ENCODE data around the gene RECQL5.

RECQL5 gene

DNA sequence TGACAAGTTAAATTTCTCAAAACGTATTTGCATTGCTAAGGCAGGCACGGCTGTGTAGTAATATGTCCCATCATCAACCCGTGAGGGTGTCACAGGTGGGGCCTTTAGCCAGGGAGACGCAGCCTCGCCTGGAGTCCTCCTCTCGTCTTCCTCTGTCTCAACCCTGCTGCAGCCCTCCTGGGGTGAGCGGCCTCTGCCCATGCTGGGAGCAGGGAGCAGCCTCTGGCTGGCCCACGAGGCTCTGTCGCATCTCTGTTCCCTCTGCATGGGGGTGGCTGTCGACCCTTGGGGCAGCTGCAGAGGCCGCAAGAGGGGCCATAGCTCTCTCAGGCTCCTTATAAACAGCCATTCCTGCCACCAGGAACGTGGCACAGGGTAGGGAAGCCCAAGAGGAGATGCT, 34.5 kb downstream of the RECQL5 start:
- DNase-seq = no peak

DNA sequence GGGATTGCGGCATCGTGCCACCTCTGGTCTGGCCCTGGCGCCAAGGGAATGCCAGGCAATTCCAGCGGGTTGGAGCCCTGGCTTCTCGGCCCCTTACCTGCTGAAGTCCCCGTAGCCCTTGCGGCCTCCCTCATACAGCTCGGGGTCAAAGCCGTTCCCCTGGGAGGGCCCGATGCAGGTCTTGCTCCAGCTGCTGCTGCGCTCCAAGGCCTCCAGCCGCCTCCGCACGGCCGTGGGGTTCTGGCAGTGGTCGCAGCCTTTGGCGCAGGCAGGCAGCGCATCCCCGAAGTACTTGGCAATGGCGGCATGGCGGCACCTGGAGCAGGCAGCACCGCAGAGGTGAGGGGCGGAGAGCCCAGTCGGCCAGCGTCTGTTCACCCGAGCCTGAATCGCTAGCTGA, 35.6 kb downstream of the RECQL5 start:
- DNase-seq = no peak

DNA sequence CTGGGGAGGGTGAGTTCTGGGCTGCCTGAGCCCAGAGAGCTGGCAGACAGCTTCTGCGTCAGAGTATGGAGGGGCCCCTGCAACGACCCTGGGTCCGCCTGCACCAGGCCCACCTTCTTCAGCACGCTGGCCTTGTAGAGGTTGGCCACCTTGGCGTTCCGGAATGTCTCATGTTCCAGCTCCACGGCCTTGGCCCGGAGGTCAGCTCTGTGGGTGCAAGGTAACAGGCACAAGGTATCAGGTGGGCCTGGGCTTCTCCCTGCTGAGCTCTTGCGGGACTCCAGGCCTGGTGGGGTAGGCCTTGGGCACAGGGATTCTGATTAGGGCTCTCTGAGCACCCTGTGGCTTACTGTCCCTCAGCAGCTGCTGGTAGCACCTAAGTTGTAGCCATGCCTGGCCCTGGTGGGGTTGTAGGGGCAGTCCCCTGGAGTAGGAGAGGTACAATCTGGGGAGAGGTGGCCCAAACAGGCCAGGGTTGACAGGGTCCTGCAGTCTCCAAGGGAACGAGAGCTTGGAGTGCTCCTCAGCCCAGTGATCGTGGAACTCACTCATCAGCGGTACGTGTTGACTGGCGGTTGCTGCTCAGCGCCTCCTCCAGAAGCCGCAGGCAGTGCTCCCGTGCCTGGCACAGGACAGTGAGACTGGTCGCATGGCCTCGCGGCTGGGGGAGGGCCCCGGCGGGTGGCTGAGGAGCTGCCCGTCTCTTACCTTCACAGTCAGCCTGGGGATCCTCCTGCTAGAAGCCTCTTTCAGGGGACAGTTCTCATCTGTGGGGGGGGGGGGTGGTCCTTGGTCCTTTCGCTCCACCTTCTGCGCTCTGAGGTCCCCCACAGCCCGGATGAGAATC, 36.7 kb downstream of the RECQL5 start:
- DNase-seq = no peak

DNA sequence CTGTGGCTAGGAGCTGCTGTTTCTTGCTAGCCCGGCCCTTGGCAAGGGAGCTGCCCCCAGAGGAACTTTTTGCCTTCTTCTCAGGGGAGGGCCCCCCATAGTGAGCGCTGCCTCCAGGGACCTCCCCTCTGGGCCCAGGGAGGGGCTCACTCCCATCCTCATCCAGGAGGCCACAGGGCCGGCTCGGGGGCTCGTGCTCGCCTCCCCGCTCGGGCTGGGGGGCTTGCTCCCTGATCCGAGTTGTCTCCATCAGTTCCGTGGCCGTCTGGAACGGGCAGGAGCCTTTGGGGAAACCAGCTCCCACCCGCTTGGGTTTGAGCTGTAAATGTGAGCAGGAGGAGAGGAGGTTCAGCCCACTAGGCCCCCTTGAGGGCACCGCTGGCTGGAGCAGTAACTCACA, 37.8 kb downstream of the RECQL5 start:
- no peak for DNase-seq

DNA sequence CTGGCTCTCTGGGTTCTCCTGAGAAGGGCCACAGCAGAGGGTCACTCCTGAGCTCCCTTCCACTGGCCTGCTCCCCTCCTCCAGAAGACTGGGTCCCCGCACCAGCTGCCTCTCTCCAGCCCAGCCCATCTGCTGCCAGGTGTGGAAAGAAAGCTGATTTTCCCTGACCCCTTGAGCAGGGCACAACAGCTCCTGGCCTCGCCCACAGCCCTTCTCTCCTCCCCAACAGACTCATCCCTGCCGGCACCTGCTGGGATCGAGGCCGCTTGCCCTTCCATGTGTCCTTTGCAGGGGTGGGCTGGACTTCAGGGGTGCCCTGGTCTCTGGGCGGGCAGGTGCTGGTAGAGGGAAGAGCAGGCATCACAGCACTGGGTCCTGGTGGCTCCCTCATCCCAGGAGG, 38.5 kb downstream of the RECQL5 start:
- DNase-seq = no peak

DNA sequence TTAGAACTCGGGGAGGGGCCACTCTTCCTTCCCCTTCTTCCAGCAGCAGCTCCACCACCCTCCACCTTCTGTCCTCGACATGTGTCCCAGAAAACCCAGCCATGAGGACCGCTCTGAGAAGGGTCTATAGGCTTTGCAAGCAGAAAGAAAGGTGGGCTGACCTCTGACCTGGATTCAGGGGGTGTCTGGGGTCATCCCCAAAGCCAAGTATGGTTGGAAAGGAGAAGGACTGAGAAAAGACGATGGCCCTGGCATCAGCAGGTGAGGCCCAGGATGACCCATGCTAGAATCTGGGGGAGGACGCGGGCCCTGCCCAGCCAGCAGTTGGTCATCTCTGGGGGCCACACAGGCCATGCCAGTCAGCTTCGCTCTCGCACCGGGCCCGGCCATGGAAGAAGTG, 39.9 kb downstream of the RECQL5 start:
- DNase-seq = no peak

DNA sequence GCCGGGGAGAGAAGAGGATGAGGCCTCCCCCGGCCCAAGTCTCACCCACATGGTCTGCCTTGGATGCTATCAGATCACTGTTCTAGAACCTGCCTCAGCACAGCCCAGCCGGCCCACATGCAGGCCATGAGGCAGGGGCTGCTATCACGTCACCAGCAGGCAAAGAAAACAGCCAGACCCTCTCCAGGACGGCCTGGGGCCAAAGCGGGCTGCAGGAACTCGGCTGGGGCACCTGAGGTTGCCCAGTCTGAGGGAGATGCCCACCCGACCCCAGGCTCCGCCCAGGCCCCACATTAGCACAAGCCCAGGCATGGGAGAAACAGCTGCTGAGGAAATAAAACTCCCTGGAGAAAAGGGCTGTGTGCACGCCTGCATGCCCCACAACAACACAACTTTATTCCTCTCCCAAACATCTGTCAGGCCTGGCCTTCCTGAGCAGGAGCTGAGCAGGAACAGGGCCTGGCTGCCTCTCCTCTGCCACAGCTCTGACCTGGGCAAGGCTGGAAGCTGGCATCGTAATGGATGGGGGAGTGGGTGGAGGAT, 40.4 kb downstream of the RECQL5 start:
- no peak for DNase-seq

DNA sequence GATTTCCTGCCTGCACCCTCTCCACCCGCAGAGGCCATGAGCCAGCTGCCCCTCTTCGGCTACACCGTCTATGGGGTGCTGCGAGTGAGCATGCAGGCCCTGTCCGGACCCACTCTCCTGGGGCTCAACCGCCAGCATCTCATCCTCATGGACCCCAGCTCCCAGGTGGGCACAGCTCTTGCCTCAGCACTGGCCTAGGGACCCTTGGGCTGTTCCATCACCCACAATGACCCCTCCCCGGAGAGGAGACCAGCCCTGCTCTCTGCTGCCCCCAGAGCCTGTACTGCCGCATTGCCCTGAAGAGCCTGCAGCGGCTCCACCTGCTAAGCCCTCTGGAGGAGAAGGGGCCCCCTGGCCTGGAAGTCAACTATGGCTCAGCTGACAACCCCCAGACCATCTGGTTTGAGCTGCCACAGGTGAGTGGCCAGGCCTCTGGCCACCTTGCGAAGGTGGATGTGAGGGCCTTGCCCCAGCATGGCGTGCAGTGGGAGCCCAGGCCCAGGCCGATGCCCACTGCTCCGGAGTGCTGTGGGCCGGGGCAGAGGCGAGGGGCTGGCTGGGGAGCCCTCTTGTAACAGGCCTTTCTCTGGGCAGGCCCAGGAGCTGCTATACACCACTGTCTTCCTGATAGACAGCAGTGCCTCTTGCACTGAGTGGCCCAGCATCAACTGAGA, 41.0 kb downstream of the RECQL5 start:
- DNase-seq = no peak

DNA sequence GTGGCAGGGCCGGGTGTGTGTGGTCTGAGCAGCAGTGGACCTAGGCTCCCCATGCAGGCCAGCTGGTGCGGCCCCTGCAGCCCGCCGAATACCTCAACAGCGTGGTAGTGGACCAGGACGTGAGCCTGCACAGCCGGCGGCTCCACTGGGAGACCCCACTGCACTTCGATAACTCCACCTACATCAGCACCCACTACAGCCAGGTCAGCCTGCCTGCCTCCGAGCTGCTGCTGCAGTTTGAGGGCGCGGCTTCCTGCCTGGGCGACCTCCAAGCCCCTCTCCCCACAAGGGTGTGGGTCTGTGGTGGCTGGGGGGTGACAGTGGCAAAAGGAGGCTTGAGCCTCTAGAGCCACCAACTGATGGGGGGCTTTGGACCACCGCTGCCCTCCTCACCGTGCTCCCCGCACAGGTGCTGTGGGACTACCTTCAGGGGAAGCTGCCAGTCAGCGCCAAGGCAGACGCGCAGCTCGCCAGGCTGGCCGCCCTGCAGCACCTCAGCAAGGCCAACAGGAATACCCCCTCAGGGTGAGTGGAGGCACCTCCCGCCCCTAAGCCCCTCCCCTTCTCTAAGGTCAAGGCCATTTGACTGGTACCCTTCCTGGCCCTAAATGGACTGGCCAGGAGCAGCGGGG, 42.1 kb downstream of the RECQL5 start:
- no peak for DNase-seq

DNA sequence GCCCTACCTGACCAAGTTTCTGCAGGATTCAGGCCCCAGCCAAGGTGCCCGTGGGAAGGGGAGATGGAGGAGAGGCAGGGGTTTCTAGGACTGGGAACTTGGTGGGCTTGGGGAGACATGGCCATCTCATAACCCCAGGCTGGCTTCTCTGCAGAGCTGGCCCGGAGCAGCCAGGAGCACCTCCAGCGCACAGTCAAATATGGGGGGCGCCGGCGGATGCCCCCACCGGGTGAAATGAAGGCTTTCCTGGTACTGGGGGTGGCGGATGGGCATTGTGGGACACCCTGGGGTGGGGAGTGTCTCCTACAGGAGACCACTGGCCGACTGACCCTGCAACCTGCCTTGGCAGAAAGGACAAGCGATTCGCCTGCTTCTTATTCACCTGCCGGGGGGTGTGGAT, 42.9 kb downstream of the RECQL5 start:
- DNase-seq = no peak

DNA sequence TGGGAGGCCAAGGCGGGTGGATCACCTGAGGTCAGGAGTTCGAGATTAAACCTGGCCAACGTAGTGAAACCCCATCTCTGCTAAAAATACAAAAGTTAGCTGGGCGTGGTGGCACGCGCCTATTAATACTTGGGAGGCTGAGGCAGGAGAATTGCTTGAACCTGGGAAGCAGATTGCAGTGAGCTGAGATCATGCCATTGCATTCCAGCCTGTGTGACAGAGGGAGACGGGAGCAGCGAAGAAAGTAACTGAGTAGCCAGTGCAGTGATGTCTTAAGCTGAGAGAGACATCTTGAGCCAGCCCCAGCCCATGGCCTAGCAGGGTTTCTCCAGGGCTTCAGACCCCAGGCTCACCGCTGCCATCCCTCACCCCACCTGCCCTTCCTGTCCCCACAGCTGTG, 43.6 kb downstream of the RECQL5 start:
- no peak for DNase-seq

DNA sequence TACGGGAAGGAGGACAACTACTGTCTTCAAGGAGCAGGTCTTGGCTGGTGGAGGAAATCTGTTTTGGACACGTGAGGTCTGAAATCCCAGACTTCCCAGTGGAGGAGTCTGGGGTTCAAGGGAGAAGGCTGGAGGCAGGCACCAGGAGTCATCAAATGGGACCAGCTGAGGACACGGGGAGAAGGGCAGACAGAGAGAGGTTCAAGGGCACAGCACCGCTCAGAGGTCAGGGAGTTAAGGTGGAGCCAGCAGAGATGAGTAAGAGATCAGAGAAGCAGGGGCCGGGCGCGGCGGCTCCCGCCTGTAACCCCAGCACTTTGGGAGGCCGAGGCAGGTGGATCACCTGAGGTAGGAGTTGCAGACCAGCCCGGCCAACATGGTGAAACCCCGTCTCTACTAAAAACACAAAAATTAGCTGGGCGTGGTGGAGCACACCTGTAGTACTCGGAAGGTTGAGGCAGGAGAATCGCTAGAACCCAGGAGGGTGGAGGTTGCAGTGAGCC, 44.1 kb downstream of the RECQL5 start:
- no peak for DNase-seq

DNA sequence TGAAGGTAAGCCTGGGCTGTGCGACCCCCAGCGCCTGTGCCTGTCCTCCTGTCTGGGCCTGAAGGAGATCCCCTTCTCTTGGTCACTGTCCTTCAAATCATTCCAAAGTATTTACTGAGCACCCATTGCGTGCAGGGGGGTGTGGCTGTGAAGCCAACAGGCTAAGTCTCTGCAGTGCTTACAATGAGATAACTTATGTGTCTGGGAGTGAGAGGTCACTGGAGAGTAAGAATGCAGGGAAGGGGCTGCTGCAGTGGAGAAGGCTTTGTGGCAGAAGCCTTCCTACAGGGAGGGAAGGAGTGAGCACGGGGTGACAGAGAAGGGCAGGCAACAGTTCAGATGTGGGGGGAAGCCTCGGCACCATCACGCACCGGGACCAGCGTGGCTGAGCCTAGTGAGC, 44.9 kb downstream of the RECQL5 start:
- no peak for DNase-seq

DNA sequence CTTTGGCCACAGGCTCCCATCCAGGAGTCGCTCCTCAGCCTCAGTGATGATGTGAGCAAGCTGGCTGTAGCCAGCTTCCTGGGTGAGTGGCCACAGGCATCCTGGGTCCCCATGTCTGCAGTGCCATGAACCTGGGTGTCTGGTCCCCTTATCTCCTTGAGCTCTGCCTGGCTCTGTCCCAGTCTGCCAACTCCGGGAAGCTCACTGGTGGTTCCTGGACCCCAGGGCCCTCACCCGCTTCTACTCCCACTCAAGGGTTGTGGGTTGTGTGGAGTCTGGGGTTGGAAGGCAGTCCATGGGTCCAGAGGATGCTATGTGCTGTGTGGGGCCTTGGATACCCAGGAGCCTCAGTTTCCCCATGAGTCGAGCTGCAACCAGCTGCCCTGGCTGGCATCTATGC, 45.5 kb downstream of the RECQL5 start:
- DNase-seq = no peak

DNA sequence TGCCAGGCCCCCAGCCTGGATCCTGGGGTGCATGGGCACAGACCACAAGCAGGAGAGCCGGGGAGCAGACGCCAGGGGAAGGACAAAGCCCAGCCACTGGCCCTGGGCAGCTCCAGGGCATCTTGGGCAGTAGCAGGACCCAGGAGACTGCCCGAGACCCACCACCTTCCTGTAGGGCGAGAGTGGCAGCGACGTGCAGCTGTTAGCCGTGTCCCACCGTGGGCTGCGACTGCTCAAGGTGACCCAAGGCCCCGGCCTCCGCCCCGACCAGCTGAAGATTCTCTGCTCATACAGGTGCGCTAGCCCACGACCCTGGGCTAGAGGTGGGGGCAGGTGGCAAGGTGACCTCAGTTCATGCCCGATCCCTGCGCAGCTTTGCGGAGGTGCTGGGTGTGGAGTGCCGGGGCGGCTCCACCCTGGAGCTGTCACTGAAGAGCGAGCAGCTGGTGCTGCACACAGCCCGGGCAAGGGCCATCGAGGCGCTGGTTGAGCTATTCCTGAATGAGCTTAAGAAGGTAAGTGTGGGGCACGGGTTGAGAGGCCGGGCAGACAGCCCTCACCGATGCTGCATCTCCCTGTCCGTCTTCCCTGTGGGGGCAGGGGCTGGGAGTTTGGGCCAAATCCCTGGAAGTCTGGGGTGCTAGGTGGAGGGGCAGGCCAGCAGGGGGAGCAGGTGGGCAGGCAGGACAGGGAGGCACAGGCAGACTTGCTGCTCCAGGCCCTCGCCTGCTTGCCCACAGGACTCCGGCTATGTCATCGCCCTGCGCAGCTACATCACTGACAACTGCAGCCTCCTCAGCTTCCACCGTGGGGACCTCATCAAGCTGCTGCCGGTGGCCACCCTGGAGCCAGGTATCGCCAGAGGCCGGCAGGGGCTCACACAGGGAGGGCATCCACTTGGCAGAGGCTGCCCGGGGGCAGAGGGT, 47.2 kb downstream of the RECQL5 start:
- no peak for DNase-seq

DNA sequence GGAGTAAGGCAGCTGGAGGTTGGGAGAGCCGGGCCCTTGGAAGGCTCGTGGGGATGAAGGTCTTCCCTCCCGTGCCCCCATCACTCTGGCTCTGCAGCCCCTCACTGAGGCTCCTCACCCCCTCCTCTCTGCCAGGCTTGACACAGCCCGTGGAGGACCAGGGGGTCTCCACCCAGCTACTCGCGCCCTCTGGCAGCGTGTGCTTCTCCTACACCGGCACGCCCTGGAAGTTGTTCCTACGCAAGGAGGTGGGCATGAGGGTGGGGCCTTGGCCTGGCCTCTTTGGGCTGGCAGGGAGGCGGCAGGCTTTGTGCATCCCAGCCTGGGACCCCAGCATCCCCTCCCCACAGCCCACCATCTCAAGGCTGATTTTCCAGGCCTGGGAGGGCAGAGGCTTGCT, 49.3 kb downstream of the RECQL5 start:
- no peak for DNase-seq

DNA sequence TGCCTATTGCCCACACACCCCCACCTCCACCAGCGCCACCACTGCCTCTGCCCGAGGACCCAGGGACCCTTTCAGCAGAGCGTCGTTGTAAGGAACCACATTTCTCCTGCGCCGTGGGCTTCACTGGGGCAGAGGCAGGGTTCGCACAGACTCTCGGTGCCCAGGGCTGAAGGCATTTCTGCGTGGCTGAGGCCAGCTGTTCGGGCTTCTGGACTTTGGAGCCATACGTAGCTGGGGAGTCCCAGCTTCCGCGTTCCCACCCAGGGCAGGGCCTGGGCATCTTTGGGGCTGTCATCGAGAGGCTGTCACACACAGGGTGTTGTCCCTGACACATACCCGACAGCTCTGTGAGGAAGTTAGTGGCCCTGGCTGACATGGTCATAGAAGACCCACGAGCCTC, 49.7 kb downstream of the RECQL5 start:
- no peak for DNase-seq

DNA sequence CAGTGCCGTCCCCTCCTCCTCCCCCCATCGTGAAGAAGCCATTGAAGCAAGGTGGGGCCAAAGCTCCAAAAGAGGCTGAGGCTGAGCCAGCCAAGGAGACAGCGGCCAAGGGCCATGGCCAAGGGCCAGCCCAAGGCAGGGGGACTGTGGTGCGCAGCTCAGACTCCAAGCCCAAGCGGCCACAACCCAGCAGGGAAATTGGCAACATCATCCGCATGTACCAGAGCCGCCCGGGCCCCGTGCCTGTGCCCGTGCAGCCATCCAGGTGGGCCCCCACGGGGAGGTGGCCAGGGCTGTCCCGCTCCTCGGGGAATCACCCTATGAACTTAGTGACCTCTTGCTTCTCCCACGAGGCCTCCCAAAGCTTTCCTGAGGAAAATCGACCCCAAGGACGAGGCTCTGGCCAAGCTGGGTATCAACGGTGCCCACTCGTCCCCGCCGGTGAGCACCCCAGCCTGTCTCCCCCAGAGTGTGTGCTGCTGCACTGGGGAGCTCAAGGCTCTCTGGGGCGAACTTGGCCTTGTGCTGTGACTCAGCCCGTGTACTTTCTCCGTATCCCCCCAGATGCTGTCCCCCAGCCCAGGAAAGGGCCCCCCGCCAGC, 50.3 kb downstream of the RECQL5 start:
- no peak for DNase-seq

DNA sequence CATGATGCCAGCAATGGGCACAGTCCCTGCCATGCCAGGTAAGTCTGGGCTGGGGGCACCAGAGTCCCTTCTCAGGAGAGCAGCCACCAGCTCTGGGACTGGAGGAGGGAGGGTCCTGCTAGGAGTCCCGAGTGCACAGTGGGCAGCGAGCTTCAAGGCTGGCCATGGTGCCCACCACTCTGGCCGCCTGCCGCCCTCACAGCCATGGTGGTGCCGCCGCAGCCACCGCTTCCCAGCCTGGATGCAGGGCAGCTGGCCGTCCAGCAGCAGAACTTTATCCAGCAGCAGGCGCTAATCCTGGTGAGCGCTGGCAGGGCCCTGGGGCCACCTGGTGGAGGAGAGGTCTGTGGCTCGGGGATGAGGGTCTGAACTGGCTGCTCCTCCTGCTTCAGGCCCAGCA, 51.7 kb downstream of the RECQL5 start:
- no peak for DNase-seq

DNA sequence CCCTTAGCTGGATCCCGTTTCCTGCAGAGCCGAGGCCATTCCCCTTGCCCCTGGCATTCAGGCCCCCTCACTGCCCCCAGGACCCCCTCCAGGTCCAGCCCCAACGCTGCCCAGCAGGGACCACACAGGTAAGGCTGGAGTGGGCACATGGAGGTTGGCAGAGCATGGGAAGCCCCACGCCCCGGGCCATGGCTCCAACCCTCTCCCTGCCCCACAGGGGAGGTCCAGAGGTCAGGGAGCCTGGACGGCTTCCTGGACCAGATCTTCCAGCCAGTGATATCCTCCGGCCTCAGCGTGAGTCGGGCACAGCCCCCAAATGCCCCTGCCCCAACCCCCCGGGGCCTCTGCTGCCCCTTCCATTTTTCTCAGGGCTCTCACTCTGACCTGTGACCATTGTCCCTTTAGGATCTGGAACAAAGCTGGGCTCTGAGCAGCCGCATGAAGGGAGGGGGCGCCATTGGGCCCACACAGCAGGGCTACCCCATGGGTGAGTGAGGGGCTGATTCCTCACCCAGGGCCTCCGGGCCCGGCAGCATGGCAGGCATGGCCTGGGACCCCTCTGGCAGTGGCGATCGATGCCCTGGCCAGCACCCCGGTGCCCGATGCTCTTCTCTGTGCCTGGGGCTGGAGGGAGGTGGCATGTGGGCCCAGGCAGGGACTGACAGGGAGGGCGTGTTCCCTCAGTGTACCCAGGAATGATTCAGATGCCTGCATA, 52.2 kb downstream of the RECQL5 start:
- DNase-seq = no peak

DNA sequence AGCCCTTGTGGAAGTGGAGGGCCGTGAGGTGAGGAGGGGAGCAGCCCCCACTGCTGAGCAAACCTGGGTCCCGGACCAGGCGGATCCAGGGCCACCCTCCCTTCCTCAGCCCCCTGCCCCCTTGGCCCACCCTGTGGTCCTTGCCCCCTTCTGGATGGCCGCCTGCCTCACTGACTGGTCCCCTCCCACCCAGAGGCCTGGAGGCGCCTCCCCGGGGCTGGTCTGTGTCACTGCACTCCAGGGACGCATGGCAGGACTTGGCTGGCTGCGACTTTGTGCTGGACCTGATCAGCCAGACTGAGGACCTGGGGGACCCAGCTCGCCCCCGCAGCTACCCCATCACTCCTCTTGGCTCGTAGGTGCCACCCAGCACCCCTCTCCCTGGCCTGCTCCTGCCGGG, 52.9 kb downstream of the RECQL5 start:
- no peak for DNase-seq

Measured in left hindlimb (tissue), 1 donor.